ENCODE data around the gene CXADR.
"Not testable (repeated sequence)": the region's sequence is repeated elsewhere in the genome, so short reads cannot be mapped to it uniquely, and the experiment has no call there.

The CXADR gene

DNA sequence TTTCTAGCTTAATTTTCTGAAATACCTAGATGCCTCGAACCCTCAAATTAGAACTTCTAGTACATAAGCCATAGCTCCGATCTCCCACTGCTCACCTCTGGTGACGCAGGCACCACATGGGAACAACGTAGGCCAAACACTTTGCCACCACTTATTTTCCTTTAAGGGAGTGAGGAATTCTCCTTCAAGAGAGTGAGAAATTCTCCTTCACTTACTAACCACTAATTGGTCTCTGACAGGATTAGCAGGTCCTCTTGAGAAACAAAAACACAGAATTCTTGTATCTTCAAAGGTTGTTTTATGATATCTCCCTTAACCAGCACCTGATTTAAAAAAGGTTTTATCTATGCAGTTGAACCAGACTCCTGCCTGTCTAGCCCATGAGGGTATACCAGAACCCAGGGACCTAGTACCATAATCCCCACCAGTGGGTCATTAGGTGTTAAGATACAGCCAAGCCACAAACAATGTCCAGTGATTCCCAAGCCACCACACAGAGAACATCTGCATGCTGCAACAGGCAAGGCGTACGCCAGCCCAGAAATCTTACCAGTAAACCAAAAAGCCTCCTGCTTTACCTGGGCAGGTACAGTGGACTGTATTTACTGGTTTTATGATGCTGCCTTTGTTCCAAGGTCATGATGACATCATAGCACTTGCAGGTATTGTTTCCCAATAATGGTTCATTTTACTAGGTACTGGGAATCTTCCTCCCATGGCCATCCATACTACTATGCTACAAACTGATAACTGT, 20.3 kb upstream of the CXADR start:
- Mint-ChIP-seq H3K36me3 (no peaks in the 10 kb centered on the region), H3K27ac (no peak overlapping the region), H3K27me3 (peaks cover 3% of the 10 kb centered on the region), H3K4me3 (no peak overlapping the region), H3K9me3 (no peaks in the 10 kb centered on the region), H3K4me1 (no peaks in the 10 kb centered on the region)

DNA sequence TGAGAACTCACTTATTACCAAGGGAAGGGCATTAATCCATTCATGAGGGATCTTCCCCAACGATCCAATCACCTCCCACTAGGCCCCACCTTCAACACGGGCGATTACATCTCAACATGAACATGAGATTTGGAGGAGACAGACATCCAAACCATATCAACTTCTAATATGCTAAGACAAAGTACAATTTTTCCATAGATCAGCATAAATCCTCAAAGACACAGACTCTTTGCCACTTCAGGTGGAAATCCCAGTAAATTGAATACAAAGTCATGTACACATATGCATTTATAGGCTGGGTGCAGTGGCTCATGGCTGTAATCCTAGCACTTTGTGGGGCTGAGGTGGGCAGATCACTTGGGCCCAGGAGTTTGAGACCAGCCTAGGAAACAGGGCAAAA, 18.8 kb upstream of the CXADR start:
- H3K4me3 Mint-ChIP-seq, result no peak overlapping the region
- H3K4me1 Mint-ChIP-seq, result no peaks in the 10 kb centered on the region
- no peaks in the 10 kb centered on the region for H3K9me3 Mint-ChIP-seq
- H3K27ac Mint-ChIP-seq, result no peak overlapping the region
- H3K27me3 Mint-ChIP-seq, result peaks cover 3% of the 10 kb centered on the region
- no peaks in the 10 kb centered on the region for H3K36me3 Mint-ChIP-seq

DNA sequence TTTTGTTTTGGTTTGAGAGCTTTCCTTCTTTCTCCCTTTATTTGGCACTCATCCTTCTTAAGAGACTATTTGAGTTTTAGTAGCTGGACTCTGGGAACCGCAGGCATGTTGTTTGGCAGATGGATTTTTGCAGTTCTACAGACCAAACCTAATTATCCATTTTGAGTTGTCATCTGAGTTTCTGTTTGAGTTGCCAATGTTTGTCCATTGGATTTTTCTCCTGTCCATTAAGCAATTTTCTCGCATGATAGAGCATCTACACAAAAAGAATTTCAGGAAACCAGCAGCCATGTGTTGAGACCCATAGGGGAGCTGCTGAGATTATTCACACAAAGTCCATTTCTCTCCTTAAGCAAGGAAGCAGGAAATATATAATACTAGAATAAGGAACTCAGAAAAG, 17.2 kb upstream of the CXADR start:
- no peaks in the 10 kb centered on the region for H3K4me1 Mint-ChIP-seq
- no peaks in the 10 kb centered on the region for H3K36me3 Mint-ChIP-seq
- H3K27ac Mint-ChIP-seq, result no peak overlapping the region
- no peak overlapping the region for H3K4me3 Mint-ChIP-seq
- no peaks in the 10 kb centered on the region for H3K9me3 Mint-ChIP-seq
- H3K27me3 Mint-ChIP-seq, result peaks cover 3% of the 10 kb centered on the region

DNA sequence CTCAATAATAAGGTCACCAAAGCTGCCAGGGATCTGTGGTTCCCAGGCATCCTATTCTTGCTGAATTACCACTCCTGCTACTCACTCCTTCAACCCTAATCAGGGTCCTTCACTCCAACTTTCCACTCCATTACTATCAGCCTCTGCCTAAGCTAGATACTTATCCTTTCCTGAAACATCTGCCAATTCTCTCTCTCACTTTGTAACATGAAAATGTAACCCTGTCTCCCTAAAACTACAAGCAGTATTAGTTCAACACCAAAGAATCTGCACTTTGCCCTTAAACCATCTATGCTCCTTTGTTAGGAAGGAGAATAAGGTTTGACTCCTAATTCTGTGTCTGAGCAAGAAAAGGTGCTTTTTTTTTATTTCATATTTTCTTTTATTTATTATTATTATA, 15.5 kb upstream of the CXADR start:
- H3K27me3 Mint-ChIP-seq, result peaks cover 3% of the 10 kb centered on the region
- no peak overlapping the region for H3K4me3 Mint-ChIP-seq
- H3K4me1 Mint-ChIP-seq, result no peaks in the 10 kb centered on the region

DNA sequence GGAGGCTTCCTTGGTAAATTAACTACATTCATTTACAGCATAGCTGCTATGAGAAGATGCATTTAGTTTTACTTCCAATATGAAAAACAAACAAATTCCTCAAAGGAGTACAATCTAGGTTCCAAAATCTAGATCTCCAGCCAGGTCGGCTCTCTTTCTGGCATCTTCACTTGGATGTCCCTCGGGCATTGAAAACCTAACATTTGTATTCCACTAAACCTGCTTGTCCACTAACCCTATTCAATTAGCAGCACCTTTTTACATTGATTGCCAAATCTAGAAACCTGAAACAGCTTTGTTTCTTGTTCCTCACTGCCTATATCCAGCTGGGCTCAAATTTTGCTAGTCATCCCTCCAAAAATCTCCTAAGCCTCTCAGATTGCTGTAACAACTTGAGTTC, 14.3 kb upstream of the CXADR start:
- H3K9me3 Mint-ChIP-seq, result no peaks in the 10 kb centered on the region
- H3K36me3 Mint-ChIP-seq, result no peaks in the 10 kb centered on the region
- no peak overlapping the region for H3K4me3 Mint-ChIP-seq
- no peak overlapping the region for H3K27ac Mint-ChIP-seq
- H3K4me1 Mint-ChIP-seq, result no peaks in the 10 kb centered on the region
- H3K27me3 Mint-ChIP-seq, result peaks cover 3% of the 10 kb centered on the region

More for the DNA sequence above, 15.5 kb upstream of the CXADR start:
- no peaks in the 10 kb centered on the region for H3K9me3 Mint-ChIP-seq
- no peak overlapping the region for H3K27ac Mint-ChIP-seq
- no peaks in the 10 kb centered on the region for H3K36me3 Mint-ChIP-seq

DNA sequence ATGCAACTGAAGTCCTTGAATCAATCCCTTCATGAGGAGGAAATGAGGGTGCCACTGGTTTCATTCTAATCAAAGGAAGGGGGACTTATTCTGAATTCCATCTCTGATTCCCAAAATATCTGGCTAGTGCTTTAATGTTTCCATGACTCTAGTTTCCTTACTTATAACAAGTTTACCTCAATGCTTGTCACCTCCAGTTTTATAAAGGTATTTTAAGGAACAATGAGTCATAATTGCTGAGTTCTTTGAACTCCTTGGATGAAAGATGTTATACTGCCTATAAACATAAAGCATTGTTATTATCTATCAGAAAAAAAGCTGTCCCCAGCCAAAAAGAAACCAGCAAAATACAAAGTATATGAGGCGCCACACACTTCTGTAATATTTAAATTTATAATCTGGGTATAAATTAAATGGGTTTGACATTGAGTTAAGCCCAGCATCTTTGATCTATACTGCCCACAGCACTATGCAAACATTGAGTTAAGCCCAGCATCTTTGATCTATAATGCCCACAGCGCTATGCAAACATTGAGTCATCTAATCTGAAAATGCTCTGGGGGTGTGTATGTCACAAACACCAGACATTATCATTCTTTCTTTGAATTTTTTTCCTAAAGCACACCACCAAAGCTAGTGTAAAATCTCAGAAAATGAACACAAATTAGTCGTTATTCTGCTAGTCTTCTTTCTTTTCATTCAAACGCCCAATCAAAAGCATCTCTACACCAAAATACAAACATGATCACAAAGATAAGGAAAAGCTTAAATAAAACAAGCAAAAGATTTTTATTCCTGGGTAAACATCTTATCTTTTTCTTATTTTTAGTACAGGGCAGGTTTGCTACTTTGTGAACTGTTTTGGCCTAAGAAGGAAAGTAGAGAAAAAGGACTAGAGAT, 11.5 kb upstream of the CXADR start:
- Mint-ChIP-seq H3K36me3 (no peaks in the 10 kb centered on the region), H3K4me3 (no peak overlapping the region), H3K9me3 (no peaks in the 10 kb centered on the region), H3K4me1 (no peaks in the 10 kb centered on the region), H3K27me3 (peaks cover 3% of the 10 kb centered on the region), H3K27ac (no peak overlapping the region)

DNA sequence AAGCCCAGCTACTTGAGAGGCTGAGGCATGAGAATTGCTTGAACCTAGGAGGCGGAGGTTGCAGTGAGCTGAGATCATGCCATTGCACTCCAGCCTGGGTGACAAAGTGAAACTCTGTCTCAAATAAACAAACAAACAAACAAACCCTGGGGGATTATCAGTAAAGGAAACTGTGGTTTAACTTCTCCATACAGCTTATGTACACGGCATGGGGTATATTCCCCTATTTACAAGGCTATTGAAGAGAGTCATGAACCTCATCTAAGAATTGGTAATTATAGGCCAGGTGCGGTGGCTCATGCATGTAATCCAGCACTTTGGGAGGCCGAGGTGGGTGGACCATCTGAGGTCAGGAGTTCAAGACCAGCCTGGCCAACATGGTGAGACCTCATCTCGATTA, 9.9 kb upstream of the CXADR start:
- H3K27ac Mint-ChIP-seq, H3K4me3 Mint-ChIP-seq, H3K36me3 Mint-ChIP-seq, H3K9me3 Mint-ChIP-seq, H3K4me1 Mint-ChIP-seq, H3K27me3 Mint-ChIP-seq: not testable (repeated sequence)

DNA sequence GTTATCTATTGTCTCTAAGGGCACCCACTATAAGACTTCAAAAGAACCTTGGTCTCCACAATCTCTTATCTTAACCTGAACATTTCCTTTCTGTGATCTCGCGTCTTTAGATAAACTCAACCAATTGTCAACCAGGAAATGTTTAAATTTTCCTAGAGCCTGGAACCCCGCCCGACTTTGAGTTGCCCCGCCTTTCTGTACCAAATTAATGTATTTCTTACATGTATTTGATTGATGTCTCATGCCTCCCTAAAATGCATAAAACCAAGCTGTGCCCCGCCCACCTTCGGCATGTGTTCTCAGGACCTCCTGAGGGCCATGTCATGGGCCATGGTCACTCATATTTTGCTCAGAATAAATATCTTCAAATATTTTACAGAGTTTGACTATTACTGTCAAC, 5.9 kb upstream of the CXADR start:
- Mint-ChIP-seq H3K4me3 (no peak overlapping the region), H3K36me3 (no peaks in the 10 kb centered on the region), H3K27me3 (no peaks in the 10 kb centered on the region), H3K27ac (no peak overlapping the region), H3K9me3 (no peaks in the 10 kb centered on the region), H3K4me1 (peaks cover 4% of the 10 kb centered on the region)

DNA sequence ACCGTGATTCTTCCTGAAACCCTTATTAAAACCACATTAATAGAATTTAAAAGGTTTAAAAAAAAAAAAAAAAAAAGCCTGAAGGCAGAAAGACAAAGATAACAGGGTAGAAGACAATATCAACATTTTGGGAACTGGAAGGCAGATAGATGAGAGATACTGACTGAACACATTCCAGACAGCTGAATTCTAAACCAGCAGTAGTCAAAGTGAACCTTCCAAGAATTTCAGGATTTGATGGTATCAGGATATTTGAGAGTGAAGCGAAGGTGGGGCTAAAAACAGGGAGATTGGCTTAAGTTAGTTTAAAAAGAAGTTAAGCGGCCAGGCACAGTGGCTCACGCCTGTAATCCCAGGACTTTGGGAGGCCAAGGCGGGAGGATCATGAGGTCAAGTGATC, 5.3 kb upstream of the CXADR start:
- Mint-ChIP-seq H3K36me3 (no peaks in the 10 kb centered on the region), H3K27me3 (no peaks in the 10 kb centered on the region), H3K9me3 (no peaks in the 10 kb centered on the region), H3K4me1 (peaks cover 7% of the 10 kb centered on the region), H3K27ac (no peak overlapping the region), H3K4me3 (no peak overlapping the region)

DNA sequence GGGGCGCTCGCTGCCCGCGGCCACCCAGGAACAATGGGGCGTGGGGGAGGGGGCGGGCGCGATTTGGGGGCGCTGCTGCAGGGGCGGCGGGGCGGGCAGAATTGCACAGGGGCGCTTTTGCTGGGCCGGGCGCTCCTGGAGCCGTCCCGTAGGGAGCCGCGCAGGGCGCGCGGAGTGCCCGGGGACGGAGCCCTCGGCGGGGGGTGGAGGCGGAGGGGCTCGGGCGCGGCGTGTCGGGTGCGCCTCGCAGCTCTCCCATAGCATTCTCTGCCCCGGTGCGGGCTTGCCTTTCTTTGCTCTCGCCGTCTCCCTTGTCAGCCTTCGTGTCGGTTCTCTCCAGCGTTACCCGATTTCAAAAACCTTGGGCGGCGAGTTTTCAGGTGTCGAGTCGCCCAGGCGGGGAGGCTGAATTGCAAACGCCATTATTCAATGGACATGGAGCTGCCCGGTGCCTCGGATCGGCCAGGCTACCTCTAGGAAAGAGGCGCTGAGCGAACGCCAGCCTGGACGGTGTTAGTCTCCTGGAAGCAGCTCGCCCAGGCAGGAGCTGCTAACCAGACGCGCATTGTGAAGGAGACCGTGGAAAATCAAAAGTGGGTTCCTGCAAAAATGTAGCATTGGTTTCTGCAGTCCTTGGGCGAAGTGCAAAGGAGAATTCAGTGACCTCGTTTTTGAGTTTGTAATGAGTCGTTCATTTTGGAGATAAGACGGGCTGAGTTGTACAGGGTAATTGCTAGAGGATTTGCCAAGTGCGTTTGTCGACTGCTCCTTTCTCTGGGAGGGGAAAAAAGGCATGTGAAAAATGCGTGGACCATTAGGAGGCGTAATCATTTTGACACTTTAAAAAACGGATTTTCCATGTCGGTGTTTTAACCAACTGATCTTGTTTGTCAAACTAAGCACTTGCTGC, 626 bp downstream of the CXADR start:
- Mint-ChIP-seq H3K27me3 (peaks cover 8% of the 10 kb centered on the region), H3K4me3 (peak overlapping the region; percentile 91), H3K4me1 (peaks cover 23% of the 10 kb centered on the region), H3K9me3 (no peaks in the 10 kb centered on the region), H3K27ac (no peak overlapping the region), H3K36me3 (no peaks in the 10 kb centered on the region)

DNA sequence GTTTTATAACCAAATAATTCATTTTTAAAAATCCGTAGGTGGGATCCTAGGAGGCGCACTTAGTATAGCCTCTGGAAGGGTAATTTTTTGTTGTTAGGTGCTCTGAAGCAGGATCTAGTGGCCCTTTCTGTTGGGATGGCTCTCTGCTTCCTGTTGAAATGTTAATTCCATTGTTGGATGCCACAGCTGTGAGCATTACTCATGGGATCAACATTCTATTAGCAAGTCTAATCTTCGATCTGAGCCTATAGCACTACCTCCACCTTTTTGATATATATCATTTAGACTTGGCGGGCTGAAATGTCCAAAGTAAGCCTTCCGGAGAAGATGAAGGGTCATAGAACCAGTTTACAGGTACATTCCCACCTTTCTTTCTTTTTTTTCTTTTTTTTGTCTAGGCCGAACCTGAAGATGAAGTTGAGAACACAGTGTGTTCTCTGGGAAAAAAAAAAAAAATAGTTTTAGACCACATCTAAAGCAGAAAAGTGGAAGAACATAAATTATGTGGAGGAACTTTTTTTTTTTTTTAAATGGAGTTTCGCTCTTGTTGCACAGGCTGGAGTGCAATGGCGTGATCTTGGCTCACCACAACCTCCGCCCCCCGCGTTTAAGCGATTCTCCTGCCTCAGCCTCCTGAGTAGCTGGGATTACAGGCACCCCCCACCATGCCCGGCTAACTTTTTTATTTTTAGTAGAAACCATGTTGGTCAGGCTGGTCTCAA, 1.4 kb downstream of the CXADR start:
- Mint-ChIP-seq H3K9me3 (no peaks in the 10 kb centered on the region), H3K4me1 (peaks cover 23% of the 10 kb centered on the region), H3K27ac (no peak overlapping the region), H3K36me3 (no peaks in the 10 kb centered on the region), H3K4me3 (peak overlapping the region; percentile 91), H3K27me3 (peaks cover 12% of the 10 kb centered on the region)

DNA sequence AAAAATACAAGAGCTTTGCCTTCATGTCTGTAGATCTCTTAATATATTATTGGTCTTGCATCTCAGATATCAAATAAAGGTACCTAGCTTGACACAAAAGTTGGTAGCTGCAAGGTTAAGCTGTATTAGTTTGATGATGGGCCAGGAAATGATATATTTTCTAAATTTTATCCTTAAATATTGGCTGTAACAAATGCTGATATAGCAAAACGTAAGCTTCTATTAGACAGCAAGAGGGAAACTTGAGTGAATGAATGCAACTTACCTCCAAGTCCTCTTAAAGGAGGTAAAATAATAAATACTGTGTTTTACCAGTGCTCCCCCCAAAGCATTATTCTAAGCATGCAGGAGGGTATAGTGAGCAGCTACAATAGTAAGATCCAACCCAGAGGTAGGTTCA, 4.2 kb downstream of the CXADR start:
- not testable (repeated sequence) for H3K27ac Mint-ChIP-seq, H3K36me3 Mint-ChIP-seq, H3K9me3 Mint-ChIP-seq, H3K4me3 Mint-ChIP-seq
- Mint-ChIP-seq H3K4me1 (peaks cover 18% of the 10 kb centered on the region), H3K27me3 (peaks cover 12% of the 10 kb centered on the region)

DNA sequence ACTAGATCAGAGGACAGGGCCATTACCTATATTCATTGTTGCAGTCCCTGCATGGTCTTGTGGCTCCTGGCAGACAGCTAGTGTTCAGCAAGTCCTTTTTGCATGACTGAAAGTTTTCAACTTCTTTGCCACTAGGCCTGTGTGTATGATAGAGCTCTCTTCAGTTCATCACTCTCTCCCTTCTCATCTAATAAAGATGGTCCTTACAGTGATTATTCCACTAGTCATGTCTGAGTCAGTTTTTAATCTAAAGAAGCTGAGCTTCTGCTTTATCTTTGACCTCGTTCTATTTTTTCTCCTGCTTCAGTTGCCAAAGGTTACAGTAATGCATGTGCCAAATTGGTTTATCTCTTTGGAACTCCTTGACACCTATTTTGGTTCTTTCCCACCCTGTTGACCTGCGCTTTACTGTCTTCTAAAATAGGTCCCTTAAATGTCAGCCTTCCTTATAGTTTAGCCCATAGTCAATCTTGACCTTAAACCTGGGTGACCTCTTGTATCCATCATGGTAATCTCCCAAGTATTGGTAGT, 6.4 kb downstream of the CXADR start:
- no peak overlapping the region for H3K4me3 Mint-ChIP-seq
- H3K4me1 Mint-ChIP-seq, result peaks cover 6% of the 10 kb centered on the region
- H3K36me3 Mint-ChIP-seq, result no peaks in the 10 kb centered on the region
- H3K27me3 Mint-ChIP-seq, result peaks cover 9% of the 10 kb centered on the region
- no peaks in the 10 kb centered on the region for H3K9me3 Mint-ChIP-seq
- H3K27ac Mint-ChIP-seq, result no peak overlapping the region

DNA sequence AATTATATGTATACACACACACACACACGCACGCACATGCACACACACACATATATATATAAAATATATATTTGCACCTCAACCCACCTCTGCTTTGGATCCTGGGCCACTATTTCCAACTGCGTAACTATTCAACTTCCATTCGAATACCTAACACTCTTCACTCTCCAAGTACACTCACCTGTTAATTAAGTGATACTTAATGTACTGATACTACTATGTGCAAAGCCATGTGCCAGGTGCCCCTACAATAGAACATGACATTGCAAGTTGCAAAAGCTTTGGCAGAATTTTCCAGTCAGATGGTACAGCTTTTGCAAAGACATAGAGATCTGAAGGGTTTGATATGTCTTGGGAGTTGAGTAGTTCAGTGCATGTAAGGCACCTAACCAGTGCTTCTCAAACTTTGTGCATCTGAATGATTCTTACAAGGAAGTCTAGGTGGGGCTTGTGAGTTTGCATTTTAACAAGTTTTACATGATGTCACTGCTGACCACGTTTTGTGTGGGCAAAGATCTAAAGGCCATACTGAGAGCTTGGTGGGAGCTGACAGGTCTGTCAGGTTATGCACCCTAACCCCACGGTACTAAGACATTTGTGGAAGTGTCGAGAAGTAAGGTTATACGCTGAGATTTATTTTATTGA, 7.2 kb downstream of the CXADR start:
- Mint-ChIP-seq H3K4me1 (no peaks in the 10 kb centered on the region), H3K36me3 (no peaks in the 10 kb centered on the region), H3K27ac (no peak overlapping the region), H3K27me3 (peaks cover 9% of the 10 kb centered on the region), H3K4me3 (no peak overlapping the region), H3K9me3 (no peaks in the 10 kb centered on the region)

All from activated naive CD4-positive, alpha-beta T cell treated with anti-CD3 and anti-CD28 coated beads, Interleukin-2, amount 50 U/mL, for 24 hours (primary cell).